ENCODE results near the gene PODXL. TPM values are rescaled to one million over a fixed set of nuclear protein-coding genes. Genes with fewer than 3 reads are reported as not detected.

PODXL gene
- total and polyA plus RNA-seq, 2 donors (not counting 3 experiments of a cell fraction or from before 2014, with no cell fraction given) = 86.4 to 156 TPM

DNA sequence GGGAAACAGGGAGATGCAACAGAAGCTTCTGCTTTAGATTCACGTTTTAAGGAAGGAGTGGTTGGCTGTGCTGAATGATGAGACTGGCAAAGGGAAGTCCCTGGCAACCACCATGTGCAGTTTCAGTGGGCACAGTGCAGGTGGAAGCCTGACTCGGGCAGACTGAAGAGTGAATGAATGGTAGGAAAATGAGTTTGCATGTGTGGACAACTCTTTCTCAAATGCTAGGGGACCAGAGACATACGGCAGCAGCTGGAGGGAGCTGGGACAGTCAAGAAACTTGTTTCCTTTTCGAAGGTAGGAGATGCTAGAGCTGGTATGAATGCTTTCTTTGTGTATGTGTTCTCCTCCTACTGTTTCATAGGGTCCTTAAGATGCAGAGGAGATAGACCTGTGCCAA is 29.0 kb downstream of the PODXL start:
- no TSS peak for BruUV-seq (replicated peaks)
- Histone ChIP-seq H3K27me3 (ENCODE audit: control insufficient read depth in 2 of 2, insufficient read depth in 2 of 2, low read length in 2 of 2) (no peaks in the 10 kb centered on the region), H3K9me1 (replicated peaks; ENCODE audit: control insufficient read depth, extremely low read depth, insufficient read depth, low read length) (no peaks in the 10 kb centered on the region), H4K20me1 (replicated peaks; ENCODE audit: control insufficient read depth, extremely low read depth, insufficient read depth, low read length) (no peaks in the 10 kb centered on the region), H3K9me3 (replicated peaks; ENCODE audit: control insufficient read depth, insufficient read depth, low read length) (no peaks in the 10 kb centered on the region), H3K4me1 (ENCODE audit: control insufficient read depth, extremely low read depth, insufficient read depth, low read length) (peaks cover 54% of the 10 kb centered on the region), H3K79me2 (ENCODE audit: control insufficient read depth, insufficient read depth, low read length) (peaks cover 71% of the 10 kb centered on the region), H2AFZ (ENCODE audit: low read depth, low read length) (no peak overlapping the region), H3K27ac (ENCODE audit: insufficient read depth, low read depth, low read length) (no peak overlapping the region), H3K4me3 (replicated peaks in 1 of 3; ENCODE audit: insufficient read depth in 1 of 3, low read depth in 1 of 3, low read length in 3 of 3) (no peak overlapping the region), H3K4me2 (ENCODE audit: insufficient read depth, low read length) (no peak overlapping the region), H3K9ac (replicated peaks; ENCODE audit: extremely low read depth, insufficient read depth, low read length) (no peak overlapping the region), H3K36me3 (ENCODE audit: control insufficient read depth in 2 of 2, extremely low read depth in 1 of 2, insufficient read depth in 2 of 2, low read length in 2 of 2) (no peaks in the 10 kb centered on the region)
- ChIA-PET CTCF (interaction anchor here (1.1 to 1.6 kb wide), 3 partner anchors 15 to 127 kb away, joined by 3 read pairs; no protein-coding TSS in a partner anchor), POLR2A (no interaction called here)
- no peak for TF ChIP-seq FOS (IDR thresholded peaks at IDR 0.05; ENCODE audit: borderline replicate concordance, insufficient read depth, low read length)
- TF ChIP-seq POLR2A (IDR thresholded peaks at IDR 0.05; ENCODE audit: low read depth, low read length) = no peak
- TF ChIP-seq POLR2AphosphoS5 (IDR thresholded peaks at IDR 0.05; ENCODE audit: insufficient read depth, low read depth, low read length) = no peak
- no peak for TF ChIP-seq CTCF (IDR thresholded peaks at IDR 0.05; ENCODE audit: extremely low read depth in 1 of 2, insufficient read depth in 1 of 2, low read depth in 1 of 2, low read length in 2 of 2)
- TF ChIP-seq EZH2 (IDR thresholded peaks at IDR 0.05; ENCODE audit: borderline replicate concordance, low read depth, low read length, severe bottlenecking) = no peak
- TF ChIP-seq MYC (IDR thresholded peaks at IDR 0.05; ENCODE audit: low read depth, low read length) = no peak
- no peak for TF ChIP-seq JUN (IDR thresholded peaks at IDR 0.05; ENCODE audit: borderline replicate concordance, insufficient read depth, insufficient read length, low read depth)
- no peak for TF ChIP-seq MAX (IDR thresholded peaks at IDR 0.05; ENCODE audit: insufficient read depth, insufficient read length)
- no peak for TF ChIP-seq GATA2 (IDR thresholded peaks at IDR 0.05; ENCODE audit: insufficient read depth, insufficient read length, low read depth, low read length)
- dilution Hi-C loops (cut with MboI; ENCODE audit: extremely low pct_ligation_motif_present, low sequenced_read_pairs) = no loop called here
- DNase-seq (ENCODE audit: low read depth, low spot score) = no peak
- intact Hi-C loops (cut with micrococcal nuclease) = no loop called here
- FAIRE-seq = no peak

Measured in endothelial cell of umbilical vein (primary cell).